ENCODE data around the gene MCRS1.

MCRS1 gene

GRCh38 chr12:49582850-49583249, 14.9 kb upstream of the MCRS1 start:
- no peak for DNase-seq (ENCODE audit: low spot score)

GRCh38 chr12:49582201-49582600, 14.3 kb upstream of the MCRS1 start:
- DNase-seq (ENCODE audit: low spot score), result no peak

GRCh38 chr12:49580572-49581535, 12.9 kb upstream of the MCRS1 start:
- peak; percentile 58 for DNase-seq (ENCODE audit: low spot score)

GRCh38 chr12:49578471-49579112, 10.7 kb upstream of the MCRS1 start:
- no peak for DNase-seq (ENCODE audit: low spot score)

DNA sequence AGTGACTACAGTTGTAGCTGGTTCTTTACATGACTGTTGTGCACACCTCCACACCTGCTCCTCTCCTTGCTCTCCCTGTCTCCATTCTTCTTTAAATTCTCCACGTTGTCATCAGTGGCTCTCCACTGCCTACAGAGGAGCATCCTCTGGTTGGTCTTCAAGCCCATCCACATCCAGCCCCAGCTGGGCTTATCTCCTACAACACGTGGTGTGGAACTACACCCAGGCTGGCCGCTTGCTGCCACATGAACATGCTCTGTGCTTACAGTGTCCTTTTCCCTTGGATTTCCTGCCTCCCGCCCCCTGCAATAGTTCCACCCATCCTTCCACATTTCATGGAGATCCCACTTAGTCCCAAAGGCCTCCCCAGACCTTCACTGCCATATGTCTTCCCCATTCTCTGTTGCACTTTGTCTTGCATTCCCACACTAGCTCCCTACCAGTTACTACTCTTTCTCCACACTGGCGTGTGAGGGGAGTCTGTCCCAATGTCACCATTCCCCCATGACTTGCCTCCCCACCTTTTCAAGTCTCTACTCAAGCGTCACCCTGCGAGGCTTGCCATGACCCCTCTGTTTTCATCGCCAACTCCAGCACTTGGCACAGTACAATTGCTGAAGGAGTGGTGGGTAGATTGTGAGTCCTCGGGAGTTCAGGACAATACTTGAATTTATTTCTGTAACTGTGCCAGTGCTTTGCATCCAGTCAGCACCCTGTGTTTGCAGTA, 9.8 kb upstream of the MCRS1 start:
- DNase-seq (ENCODE audit: low spot score), result no peak

DNA sequence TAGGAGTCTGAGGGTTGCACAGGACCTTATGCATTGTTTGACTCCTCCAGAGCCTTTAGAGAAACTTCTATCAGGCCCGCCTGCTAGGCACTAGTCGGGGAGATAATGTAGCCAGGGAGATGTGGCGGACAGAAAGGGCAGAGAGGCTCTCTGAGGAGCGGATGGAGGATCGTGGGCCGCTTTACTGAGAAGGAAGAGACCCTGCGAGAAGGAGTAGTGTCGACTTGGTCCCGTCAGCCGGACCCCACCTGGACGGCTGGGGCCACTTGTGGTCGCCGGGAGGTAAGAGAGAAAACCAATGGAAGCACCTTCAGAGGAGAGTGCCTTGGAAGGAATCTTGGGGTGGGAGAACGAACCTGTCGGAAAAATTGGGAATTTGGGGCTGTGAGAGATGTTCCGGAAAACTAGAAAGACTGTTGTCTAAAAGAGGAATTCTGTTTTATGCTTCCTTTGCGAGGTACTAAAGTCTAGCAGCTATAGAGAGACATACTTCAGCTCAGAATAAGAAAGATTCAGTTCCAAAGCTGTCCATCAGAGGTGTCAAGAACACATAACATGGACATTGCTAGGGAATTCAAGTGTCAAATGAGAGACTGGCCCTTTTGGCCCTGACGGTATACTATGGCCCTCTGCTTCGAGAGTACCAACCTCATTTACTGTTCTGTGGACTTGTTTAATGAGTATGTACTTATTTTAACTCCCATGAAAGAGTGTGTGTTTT, 660 bp upstream of the MCRS1 start:
- DNase-seq (ENCODE audit: low spot score), result no peak

DNA sequence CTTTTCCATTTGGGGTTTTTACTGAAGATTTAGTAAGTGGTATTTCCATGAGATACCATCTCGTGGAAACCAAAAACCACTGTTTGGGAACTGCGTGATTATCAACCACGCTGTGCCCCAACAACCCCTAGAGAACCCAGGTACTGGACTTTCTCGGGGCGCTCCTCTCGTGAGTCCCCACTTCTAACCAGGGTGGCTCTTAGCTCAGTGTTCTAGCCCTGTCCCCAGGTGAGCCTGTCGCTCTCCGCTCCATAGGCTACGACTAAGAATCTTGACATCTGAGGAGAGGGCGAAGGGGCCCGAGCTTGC, 686 bp downstream of the MCRS1 start:
- DNase-seq (ENCODE audit: low spot score), result no peak

DNA sequence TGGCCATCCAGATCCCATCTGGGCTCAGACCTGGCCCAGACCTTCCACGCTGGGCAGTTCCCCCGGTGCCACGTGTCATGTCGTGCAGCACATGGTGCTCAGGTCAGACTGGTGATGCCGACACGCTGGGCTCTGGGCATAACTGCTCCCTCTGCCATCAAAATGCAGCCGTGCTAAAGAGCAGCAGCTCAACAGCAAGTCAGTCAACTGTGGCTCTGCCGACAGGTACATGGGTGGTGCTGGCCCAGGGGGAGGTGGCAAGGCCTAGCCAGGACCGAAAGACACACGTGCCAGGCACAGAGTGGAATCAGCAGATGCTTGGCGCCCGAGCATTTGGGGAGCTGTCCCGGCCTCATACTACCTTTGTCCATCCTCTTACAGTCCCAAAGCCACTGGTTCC, 1.6 kb downstream of the MCRS1 start:
- DNase-seq (ENCODE audit: low spot score), result no peak

- DNase-seq (ENCODE audit: low spot score), result no peak
Measured at GRCh38 chr12:49565406-49566265, 2.3 kb downstream of the MCRS1 start.

- DNase-seq (ENCODE audit: low spot score), result no peak
Measured at GRCh38 chr12:49564686-49565405, 3.1 kb downstream of the MCRS1 start.

DNA sequence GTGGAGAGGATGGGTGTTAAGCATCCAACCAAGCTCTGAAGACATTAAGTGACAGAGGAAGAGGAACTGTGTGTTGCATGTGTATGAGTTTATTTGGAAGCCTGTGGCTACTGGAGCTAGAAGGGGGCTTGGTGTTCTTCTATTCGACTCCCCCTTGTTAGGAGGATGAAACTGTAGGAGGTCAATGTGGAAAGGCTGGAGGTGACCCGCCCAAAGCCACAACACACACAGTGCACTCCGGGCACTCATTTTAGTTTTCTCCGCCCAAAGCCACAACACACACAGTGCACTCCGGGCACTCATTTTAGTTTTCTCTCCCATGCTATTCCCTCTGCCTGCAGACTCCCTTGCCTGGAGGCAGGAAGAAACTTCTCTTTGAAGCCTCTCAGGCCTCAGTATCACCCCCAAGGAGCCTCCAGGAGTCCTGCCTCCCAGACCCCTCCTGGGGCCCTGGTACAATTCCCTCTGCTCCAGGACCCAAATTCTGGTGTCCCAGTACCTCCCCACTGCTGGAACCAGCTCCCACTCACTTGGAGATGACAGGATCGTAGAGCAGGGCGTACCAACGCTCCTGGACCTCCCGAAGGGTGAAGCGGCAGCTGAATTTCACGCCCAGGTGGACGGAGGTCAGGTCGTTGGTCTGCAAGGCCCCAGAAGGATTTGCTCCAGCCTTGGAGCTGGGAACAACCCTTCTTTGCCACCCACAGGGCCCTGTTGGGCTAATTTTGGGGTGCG, 3.8 kb downstream of the MCRS1 start:
- DNase-seq (ENCODE audit: low spot score), result no peak

- DNase-seq (ENCODE audit: low spot score), result no peak
Measured at GRCh38 chr12:49562831-49563230, 5.1 kb downstream of the MCRS1 start.

DNA sequence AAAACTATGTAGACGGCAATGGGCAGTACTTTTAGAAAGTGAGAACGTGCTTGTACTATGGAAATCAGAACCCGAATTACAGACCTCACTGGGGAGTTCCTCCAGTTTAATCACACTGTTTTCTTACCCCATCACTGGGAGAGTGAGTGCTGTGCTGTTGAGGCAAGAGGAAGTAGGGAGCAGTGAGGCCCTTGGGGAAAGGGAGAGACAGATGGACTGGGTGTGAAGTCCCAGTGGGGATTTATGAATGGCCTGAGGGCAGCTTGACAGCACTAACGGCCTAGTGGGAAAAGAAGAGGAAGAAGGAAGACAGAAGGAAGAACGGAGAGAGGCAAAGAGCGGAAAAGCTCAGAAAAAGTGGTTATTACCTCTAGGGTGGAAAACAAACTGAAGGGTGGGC, 5.7 kb downstream of the MCRS1 start:
- DNase-seq (ENCODE audit: low spot score), result no peak

GRCh38 chr12:49560695-49561094, 7.2 kb downstream of the MCRS1 start:
- DNase-seq (ENCODE audit: low spot score), result no peak

DNA sequence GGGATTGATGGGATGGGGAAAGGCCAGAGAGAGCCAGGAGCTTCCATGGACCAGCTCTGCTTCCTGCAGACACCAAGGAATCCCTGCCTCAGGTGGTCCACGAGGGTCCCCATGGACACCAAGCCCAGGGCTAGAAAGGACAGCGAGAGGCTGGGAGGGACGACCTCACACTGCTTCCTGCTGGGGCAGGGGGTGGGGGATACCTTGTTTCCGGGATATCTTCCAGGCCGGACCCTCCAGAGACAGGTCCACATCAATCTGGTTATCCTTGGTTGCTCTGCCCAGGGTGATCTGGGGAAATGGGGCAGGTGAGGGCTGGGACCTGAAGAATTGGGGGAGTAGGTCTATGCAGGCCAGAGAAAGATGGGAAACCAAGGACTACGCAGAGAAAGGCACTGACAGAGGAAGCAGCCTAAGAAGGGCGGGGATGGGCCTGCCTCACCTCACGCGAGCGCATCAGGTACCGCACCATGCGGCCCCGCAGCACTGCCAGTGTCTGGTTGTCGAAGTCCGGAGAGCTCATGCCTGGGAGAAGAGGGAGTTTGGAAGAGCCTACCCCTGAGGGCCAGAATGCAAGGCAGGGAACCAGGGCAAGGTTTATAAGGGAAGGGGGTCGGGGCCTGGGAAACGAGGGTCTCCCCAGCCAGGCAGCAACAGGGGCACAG, 8.8 kb downstream of the MCRS1 start:
- DNase-seq (ENCODE audit: low spot score), result no peak

DNA sequence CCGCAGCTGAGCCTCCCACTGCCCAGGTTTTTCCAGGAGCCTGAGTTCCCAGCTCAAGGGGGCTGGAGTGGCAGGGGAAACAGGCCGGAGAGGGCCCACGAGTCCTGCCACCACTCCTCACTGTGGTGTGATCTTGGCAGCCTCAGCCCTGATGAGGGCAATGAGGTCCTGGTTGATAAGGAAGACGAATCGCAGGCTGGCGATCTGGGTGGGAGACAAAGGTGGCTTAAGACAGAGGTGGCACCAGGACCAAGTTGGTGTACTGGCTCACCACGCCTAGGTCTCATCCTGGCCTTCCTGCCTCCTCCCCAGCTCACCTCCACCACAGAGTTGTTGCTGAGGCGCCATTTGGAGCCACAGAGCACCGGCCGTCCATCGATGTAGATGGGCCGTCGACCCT, 9.4 kb downstream of the MCRS1 start:
- no peak for DNase-seq (ENCODE audit: low spot score)

GRCh38 chr12:49557917-49558215, 10.1 kb downstream of the MCRS1 start:
- no peak for DNase-seq (ENCODE audit: low spot score)

DNA sequence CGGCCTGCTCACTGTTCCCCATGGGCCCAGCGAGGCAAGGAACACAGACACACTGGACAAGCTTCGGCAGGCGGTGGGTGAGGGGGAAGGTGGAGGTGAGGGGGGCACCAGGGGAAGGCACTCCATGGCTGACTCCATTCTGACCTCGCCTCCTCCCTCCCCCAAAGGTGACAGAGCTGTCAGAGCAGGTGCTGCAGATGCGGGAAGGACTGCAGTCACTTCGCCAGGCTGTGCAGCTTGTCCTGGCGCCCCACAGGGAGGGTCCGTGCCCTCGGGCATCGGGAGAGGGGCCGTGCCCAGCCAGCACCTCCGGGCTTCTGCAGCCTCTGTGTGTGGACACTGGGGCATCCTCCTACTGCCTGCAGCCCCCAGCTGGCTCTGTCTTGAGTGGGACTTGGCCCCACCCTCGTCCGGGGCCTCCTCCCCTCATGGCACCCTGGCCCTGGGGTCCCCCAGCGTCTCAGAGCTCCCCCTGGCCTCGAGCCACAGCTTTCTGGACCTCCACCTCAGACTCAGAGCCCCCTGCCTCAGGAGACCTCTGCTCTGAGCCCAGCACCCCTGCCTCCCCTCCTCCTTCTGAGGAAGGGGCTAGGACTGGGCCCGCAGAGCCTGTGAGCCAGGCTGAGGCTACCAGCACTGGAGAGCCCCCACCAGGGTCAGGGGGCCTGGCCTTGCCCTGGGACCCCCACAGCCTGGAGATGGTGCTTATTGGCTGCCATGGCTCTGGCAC, 10.6 kb downstream of the MCRS1 start:
- DNase-seq (ENCODE audit: low spot score), result no peak

Measured in CD4-positive, alpha-beta T cell treated with Interleukin-15 for 4 hours (primary cell).